GM18508 (cell line): Measurements from ENCODE around the gene RBM27.
"Not testable (repeated sequence)": the region's sequence is repeated elsewhere in the genome, so short reads cannot be mapped to it uniquely, and the experiment has no call there.

ENCODE experiments used
- ATAC-seq: cut with Tn5 transposase; IDR thresholded peaks from one replicate; pipeline ENCODE4 v1.9.1; 2021; ENCODE audit warnings: moderate number of reproducible peaks; ENCODE audit not compliant: insufficient read depth, unreplicated experiment

The RBM27 gene

DNA sequence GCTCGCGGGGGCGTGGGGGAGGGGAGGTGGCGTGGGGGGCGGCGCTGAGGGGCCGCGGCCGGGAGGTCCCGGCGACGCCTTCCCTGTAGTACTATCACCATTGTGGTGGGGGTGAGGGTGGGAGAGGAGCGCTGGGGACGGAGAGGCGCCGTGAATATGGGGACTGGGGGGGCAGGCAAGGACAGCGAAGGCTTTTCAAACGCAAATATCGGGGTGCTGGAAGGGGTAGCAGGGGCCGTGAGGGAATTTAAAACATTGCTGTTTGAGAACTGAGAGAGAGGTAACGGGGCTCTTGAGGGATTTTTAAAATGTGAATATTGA lies 427 bp downstream of the RBM27 start:
- no peak for ATAC-seq

DNA sequence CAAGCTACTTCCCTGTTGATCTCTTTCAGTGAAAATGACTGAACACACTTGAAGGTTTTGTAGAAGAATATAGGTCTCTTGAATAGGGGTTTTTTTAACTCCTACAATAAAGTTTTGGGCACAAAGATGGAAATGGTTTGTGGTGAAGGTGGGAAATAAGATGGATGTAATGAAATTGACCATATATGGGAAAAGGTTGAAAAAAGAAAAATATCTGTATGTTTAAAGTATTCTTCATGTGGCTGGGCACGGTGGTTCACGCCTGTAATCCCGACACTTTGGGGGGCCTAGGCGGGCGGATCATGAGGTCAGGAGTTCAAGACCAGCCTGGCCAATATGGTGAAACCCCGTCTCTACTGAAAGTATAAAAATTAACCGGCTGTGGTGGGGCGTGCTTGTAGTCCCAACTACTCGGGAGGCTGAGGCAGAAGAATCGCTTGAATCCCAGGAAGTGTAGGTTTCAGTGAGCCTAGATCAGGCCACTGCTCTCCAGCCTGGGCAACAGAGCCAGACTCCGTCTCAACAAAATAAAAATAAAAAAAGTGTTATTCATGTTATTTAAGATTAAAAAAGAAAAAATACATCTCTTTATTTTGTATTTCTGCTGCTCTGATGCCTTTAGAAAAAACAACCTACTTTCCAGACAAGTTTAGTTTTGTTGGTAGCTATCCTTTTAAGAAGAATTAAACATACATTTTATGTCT lies 2.2 kb downstream of the RBM27 start:
- ATAC-seq: no peak

DNA sequence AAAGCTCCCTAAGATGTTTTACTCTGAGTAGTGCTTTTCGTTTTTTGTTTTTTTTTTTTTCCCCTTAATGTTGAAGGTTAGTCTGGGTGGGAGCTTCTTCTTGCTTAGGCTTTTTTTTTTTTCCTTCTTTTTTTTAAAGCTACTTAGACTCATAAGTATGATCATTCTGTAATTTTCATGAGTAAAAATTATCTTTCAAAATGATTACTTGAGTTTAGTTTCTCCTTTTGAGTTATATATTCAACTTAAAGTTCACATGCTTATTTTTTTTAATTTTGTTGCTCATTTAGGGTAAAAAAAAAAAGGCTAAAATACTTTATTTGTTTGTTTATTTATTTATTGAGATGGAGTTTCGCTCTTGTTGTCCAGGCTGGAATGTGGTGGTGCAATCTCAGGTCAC lies 2.9 kb downstream of the RBM27 start:
- ATAC-seq: no peak

DNA sequence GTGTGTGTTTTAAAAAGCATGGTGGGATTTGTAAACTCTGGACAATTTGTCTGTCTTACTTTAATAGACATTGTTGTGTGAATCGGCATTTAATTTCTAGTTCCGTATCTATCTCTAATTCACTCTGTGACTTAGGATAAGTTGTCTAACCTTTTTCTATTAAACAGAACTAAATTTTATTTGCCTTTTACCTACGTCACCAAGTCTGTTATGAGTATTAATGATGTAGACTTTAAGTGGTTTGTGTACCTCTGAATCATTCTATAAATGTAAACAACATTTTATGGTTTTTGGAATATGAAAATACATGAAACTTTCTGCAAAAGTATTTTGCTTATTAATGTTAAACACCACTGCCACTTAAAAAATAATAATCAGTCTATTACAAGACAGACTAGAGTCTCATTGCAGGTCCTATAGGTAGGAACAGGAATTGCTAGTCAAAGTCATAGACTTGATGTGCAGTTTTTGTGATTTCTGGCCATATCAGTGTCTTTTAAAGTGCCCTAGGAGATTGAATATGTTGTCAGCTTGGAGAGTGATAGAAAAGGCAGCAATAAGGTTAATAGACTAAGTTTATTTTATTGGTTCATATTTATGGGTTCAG lies 5.6 kb downstream of the RBM27 start:
- no peak for ATAC-seq

DNA sequence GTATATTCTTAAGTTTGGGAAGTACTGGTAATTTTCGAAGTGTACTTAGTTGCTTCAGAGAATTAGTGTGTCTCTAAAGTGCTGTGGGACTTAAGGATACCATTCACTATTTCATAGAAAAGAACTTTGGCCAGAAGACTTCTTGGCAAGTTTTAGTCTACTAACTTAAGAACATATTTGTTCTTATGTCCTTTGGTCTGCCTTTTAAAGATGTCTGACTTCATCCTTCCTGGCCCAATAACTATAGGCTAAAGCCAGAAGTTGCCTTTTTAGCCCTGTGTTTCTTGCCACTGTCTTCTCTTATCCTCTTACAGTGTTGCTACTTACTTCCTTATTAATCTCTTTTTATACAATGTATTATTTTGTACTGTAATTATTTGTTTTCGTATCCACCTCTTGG lies 6.3 kb downstream of the RBM27 start:
- no peak for ATAC-seq

DNA sequence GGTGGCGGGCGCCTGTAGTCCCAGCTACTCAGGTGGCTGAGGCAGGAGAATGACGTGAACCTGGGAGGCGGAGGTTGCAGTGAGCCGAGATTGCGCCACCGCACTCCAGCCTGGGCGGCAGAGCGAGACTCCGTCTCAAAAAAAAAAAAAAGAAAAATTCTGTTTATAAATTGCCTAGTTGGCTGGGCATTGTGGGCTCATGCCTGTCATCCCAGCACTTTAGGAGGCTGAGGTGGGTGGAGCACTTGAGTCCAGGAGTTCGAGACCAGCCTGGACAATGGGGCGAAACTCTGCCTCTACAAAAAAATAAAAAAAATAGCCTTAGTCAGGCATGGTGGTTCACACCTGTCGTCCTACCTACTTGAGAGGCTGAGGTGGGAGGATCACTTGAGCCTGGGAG lies 7.4 kb downstream of the RBM27 start:
- ATAC-seq: not testable (repeated sequence)

DNA sequence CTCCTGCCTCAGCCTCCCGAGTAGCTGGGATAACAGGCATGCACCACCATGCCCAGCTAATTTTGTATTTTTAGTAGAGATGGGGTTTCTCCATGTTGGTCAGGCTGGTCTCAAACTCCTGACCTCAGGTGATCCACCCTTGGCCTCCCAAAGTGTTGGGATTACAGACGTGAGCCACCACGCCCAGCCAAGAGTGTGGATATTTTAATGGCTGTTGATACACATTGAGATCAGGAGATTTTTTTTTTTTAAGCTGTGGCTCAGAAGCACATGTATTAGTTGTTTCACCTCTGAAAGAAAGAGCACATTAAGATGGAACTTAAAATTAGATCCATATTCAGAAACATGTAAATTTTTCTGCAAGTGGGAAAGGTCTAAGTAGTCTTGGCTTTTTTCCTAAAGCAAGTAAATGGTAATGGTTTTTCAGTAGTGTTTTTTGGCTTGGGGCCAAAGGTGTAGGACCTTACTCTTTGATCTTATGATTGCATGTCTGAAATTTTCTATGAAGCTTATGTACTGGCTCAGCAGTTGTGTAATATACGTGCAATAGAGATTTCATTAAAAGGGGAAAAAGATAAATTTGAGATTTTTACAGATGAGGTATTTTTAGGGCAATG lies 9.9 kb downstream of the RBM27 start:
- no peak for ATAC-seq

DNA sequence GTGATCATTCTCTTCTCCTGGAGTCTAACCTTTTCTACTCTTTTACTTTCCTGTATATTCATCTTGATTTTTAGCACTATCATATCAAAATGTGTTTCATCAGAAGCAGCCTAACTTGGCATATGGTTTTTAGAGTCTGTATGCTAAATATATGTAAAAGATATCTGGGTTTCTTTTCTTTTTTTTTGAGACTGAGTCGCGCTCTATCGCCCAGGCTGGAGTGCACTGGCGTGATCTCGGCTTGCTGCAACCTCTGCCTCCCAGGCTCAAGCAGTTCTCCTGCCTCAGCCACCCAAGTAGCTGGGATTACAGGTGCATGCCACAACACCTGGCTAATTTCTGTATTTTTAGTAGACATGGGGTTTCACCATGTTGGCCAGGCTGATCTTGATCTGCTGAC lies 11.5 kb downstream of the RBM27 start:
- not testable (repeated sequence) for ATAC-seq

DNA sequence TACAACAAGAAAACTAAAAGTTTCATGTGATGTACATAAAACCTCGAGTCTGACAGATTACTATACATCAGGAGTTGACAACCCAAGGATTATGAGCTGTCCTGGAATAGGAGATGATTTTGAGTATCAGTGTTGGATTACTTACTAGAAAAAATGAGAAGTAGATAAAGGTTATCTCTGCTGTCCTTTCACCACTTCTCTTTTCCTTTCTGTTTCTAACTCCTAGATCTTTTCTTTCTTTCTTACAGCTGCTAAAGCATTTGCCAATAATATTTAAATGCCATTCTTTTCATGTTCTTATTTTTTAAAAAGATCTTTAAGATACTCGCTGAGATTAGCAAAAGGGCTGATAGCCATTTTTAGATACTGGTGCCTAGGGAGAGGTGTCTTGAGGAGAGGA lies 14.8 kb downstream of the RBM27 start:
- no peak for ATAC-seq

DNA sequence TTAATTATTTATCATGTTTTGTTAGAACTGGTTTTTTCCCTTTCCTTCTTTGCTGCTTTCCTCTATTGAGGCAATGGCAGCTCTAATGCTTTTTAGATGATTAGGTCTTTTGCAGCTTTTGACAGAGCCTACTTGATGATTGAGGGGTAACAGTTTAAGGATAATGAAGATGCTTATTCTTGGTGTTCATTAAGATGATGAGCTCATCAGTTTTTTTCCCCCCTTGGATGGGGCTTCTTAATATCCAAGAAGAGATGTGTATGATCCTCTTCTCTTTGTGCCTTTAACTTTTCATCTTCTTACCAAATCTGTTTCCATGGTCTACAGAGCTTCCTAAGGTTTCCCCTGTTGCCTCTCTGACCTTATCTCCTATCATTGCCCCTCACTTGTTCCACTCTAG lies 15.8 kb downstream of the RBM27 start:
- no peak for ATAC-seq

DNA sequence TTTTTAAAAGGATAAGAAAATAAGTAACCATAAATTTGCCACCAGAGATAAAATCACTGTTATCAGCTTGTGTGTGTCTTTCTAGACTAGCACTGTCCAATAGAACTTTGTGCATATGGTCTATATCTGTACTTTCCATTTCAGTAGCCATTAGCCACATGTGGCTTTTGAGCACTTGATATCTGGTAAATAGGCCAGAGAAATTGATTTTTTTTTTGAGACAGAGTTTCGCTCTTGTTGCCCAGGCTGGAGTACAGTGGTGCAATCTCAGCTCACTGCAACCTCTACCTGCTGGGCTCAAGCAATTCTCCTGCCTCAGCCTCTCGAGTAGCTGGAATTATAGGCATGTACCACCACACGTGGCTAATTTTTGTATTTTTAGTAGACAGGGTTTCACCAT lies 17.8 kb downstream of the RBM27 start:
- no peak for ATAC-seq

DNA sequence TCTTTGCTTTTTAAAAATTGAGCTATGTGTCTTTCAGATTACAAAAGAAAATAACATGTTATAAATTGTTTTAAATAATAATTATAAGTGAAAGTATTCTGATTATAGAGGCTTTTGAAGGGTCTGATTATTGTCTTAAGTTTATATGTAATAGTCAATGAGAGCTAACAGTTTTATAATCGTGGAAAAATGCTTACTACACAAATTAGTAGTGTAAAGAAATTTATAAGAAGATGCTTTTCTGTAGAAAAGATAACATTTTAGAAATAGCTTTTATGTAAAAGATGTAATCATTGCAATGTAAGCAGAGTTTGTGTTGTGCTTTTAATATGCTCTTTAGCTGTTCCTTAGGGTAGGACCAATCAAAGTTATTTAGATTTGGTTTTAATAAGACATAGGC lies 18.6 kb downstream of the RBM27 start:
- no peak for ATAC-seq

DNA sequence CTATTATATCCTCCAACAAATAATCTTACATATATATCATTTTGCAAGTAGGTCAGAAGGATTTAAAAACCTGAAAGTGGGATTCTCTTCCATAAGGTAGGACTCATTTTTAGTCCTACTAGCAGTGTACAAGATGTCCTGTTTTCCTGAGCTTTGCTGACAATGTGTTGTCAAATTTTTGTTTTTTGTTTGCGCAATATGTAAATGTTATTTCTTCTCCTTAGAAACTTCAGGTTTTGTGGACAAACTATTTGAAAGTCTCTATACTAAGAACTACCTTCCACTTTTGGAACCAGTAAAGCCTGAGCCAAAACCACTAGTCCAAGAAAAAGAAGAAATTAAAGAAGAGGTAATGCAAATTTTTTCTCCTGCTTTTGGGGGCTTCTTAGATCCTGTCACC lies 19.8 kb downstream of the RBM27 start:
- no peak for ATAC-seq

DNA sequence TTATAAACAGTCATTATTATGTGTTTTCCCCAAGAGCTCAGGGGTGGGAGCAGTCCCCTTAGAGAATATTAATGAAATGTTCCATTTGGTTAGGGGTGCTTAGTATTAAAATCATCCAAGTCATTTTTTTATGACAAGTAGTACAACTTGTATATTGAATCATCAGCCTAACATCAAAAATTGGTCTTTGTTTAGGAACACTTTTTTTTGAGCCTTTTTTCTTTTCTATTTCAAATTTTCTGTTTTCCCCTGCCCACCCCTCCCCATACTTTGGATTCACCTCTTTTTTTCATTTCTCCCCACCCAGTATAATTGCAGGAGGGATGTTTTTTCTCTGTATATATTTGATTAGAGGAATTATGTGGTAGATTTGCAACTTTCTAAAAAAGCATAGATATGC lies 25.8 kb downstream of the RBM27 start:
- no peak for ATAC-seq

DNA sequence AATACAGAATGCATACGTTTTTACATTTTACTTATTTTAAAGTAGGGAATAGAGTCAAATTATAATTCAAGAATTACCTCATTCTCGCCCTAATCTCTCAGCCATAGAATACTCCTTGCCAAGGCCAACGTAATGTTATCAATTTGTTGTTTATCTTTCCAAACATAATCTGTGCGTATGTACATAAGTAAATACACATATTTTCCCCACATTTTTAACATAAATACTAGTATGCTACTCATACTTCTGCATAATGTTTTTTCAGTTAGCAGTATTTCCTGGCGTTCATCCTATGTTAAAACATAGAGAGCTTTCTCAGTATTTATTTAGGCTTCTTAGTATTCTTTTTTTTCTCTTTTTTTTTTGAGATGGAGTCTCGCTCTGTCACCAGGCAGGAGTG lies 28.8 kb downstream of the RBM27 start:
- ATAC-seq: no peak

DNA sequence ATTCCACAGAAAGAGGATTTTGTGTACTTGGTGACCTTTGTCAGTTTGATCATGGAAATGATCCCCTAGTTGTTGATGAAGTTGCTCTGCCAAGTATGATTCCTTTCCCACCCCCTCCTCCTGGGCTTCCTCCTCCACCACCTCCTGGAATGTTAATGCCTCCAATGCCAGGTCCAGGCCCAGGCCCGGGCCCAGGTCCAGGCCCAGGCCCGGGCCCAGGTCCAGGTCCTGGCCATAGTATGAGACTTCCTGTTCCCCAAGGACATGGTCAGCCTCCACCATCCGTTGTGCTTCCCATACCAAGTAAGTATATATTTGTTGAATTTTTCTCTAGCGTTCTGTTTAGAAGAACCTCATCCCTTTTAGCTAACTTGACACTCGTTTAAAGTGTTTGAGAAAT lies 30.0 kb downstream of the RBM27 start:
- no peak for ATAC-seq

DNA sequence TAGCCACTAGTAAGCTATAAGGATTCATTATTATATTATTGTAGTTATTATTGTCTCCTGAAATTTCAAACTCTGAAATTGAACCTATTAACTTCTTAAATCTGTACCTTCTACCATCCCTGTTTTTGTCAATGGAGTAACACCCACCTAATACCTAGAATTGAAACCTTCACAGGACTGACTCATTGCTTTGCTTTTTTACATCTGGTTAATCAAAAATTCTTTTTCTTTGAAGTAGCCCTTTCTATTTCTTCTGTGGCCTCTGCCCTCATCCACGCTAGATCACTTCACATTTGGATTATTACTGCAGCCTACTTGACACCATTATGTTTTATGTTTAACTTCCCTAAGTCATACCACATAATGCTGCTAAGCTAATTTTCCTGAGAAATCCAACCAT lies 35.6 kb downstream of the RBM27 start:
- ATAC-seq: peak; percentile 70

DNA sequence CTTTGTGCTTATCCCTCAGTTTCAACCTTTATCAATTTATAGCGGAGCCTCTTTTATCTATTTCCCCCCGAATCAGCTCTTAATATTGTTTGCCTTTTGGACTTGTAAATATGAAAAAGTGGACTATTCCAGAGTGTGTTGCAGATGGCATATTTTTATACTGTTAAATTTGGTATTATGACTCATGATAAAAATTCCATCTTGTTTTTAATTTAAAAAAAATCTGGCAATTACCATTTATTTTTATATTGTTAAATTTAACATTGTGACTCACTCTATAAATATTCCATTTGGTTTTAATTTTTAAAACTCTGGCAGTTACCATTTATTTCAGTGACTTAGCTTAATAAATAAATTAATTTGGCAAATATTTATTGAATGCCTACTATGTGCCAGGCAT lies 37.5 kb downstream of the RBM27 start:
- ATAC-seq: no peak

DNA sequence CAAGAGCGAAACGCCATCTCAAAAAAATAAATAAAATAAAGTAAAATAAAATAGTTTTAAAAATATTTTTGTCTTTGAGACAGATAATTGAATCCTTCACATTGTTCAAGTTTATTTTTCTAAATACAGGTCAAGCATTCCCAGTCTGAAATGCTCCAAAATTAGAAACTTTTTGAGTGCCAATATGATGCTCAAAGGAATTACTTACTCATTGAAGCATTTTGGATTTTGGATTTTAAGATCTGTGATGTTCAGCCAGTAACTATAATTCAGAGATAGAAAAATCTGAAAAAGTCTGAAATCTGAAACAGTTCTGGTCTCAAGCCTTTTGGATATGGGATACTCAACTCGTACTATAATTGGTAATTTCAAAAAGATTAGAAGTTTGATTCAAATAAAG lies 39.8 kb downstream of the RBM27 start:
- ATAC-seq: no peak

DNA sequence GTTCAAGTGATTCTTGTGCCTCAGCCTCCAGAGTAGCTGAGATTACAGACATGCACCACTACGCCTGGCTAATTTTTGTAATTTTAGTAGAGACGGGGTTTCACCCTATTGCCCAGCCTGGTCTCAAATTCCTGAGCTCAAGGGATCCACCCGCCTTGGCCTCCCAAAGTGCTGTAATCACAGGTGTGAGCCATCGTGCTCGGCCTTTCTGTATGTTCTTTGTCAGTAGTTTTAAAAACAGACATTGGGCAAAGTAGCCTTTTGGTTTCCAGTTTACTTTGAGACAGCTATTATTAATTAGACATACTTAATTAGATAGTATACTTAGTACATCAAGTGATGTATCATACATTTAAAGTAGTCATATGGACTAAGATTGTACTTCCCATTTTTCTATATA lies 45.2 kb downstream of the RBM27 start:
- ATAC-seq: no peak

DNA sequence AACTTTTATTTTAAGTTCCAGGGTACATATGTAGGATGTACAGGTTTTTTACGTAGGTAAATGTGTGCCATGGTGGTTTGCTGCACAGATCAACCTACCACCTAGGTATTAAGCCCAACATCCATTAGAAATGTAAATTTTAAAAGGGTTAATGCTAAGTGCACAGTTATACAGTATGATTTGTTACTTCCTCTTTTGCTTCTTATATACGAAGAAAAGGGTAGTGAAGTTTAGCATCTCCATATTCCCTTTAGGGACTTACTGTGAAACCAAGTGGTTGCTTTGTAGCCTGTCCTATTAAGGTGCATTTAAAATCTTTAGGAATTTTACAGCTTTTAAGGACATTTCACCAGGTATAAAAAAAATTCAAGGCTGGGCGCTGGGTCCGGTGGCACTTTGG lies 46.4 kb downstream of the RBM27 start:
- ATAC-seq: no peak
